Loucy (cell line): ENCODE results near the gene PALM3.

Experiments used
- CTCF ChIP-seq: fragments of 200-600 bp; sonication (generic); conservative IDR thresholded peaks from 2 replicates; pipeline ENCODE4 v1.5.1; 2014; ENCODE audit warnings: mild to moderate bottlenecking, antibody characterized with exemption, low read length
- EZH2phosphoT487 ChIP-seq: fragments of 200-600 bp; IDR thresholded peaks from 2 replicates; pipeline ENCODE4 v1.6.1; 2018; ENCODE audit warnings: antibody characterized with exemption, mild to moderate bottlenecking, moderate library complexity, borderline replicate concordance

DNA sequence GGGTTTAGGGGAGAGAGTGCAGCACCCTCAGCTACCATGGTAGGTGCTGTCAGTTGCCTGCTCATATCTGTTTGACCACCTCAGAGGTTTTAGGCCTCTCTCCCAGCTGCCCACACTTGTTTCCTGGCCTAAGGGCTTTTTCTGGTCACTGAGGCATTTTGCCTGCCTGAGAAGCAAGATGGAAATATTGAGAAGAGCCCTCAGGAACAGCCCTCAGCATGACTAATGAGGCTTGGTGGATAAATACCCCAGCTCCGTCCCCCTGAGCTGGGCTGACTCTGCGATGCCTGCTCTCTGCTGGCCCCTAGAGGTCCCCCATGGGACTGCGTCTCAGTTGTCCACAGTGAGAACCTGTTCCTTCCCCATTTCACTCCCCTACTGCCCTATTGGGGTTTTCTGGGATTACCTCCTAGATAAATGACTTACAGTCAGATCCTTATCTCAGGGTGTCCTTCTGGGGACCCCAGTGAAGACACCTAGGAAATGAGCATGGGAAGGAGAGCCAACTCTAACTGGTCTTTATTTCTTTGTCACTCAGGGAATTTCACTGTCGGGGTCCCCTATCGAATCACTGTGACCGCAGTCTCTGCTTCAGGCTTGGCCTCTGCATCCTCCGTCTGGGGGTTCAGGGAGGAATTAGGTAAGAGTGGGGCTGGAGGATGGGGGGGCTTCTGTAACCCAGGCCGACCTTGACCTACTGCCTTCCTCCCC is 13.3 kb downstream of the PALM3 start:
- TF ChIP-seq CTCF (peak; percentile 96), EZH2phosphoT487 (no peak)
